H1 (cell line): ENCODE measurements around the gene ADGRL3. TPM values are rescaled to one million over a fixed set of nuclear protein-coding genes. Genes with fewer than 3 reads are reported as not detected.

Experiments
- CTCF ChIA-PET: fragments of 300-600 bp; sonication (Branson Sonifier 250); formaldehyde crosslinking; loops from one replicate; lab custom pipeline; 2021; ENCODE audit not compliant: partially characterized antibody; lab: Charles Lee
- POLR2A ChIA-PET: fragments of 300-600 bp; sonication (Branson Sonifier 250); formaldehyde crosslinking; loops from one replicate; lab custom pipeline; 2021; ENCODE audit warnings: inconsistent platforms; ENCODE audit not compliant: partially characterized antibody; lab: Charles Lee
- DNase-seq, 2 experiments: peaks; one replicate each; pipeline versions ENCODE4 v3.0.0 to v3.0.0-alpha.2; 2010 to 2022; ENCODE audit warnings: low spot score in 2 of 2, low read depth in 1 of 2, mixed read lengths in 1 of 2
- FAIRE-seq: peaks from 2 replicates; lab custom pipeline; 2011; peaks lifted over from hg19 to GRCh38; lab: Jason Lieb, UNC
- H2AFZ ChIP-seq: 2 replicates; pipeline ENCODE4 v1.8.1; 2012; ENCODE audit warnings: low read length, inconsistent platforms
- H2AK5ac ChIP-seq: 2 replicates; pipeline ENCODE4 v1.6.1; 2013; ENCODE audit warnings: low read depth, low read length
- H2BK120ac ChIP-seq: replicated peaks from 2 replicates; pipeline ENCODE3; 2013; ENCODE audit warnings: low read depth, low read length, inconsistent platforms
- H2BK12ac ChIP-seq: 2 replicates; pipeline ENCODE4 v1.6.1; 2013; ENCODE audit warnings: low read depth, low read length
- H2BK15ac ChIP-seq: 2 replicates; pipeline ENCODE4 v1.6.1; 2013; ENCODE audit warnings: low read length
- H2BK20ac ChIP-seq: 2 replicates; pipeline ENCODE4 v1.6.1; 2013; ENCODE audit warnings: low read length
- H2BK5ac ChIP-seq: 2 replicates; pipeline ENCODE4 v1.6.1; 2013; ENCODE audit warnings: low read depth, low read length
- H3K14ac ChIP-seq: 2 replicates; pipeline ENCODE4 v1.6.1; 2013; ENCODE audit warnings: inconsistent platforms; ENCODE audit not compliant: insufficient read length
- H3K18ac ChIP-seq: 2 replicates; pipeline ENCODE4 v1.6.1; 2013; ENCODE audit warnings: low read length; ENCODE audit errors: extremely low read depth
- H3K23ac ChIP-seq: 2 replicates; pipeline ENCODE4 v1.6.1; 2013; ENCODE audit warnings: inconsistent platforms; ENCODE audit not compliant: insufficient read length
- H3K23me2 ChIP-seq: 2 replicates; pipeline ENCODE4 v1.6.1; 2013; ENCODE audit warnings: low read depth, low read length
- H3K27ac ChIP-seq: 2 replicates; pipeline ENCODE4 v1.6.1; 2011; ENCODE audit warnings: low read depth, low read length, inconsistent platforms
- H3K27me3 ChIP-seq, 4 experiments: replicated peaks in 1 of 4; 1 replicate in 1 of 4; 2 replicates in 3 of 4; pipeline versions ENCODE4 v1.6.1 to v1.8.1; 2011 to 2013; ENCODE audit warnings: low read length in 3 of 4, mild to moderate bottlenecking in 3 of 4, inconsistent platforms in 2 of 4, mixed read lengths in 2 of 4, moderate library complexity in 1 of 4; ENCODE audit not compliant: control insufficient read depth in 3 of 4, insufficient read depth in 3 of 4; ENCODE audit errors: extremely low read depth in 1 of 4
- H3K36me3 ChIP-seq, 4 experiments: 2 replicates each; pipeline versions ENCODE4 v1.6.1 to v1.8.1; 2011 to 2013; ENCODE audit warnings: mild to moderate bottlenecking in 4 of 4, low read length in 3 of 4, moderate library complexity in 2 of 4, control low read depth in 1 of 4, inconsistent platforms in 1 of 4; ENCODE audit not compliant: insufficient read depth in 4 of 4, control insufficient read depth in 2 of 4
- H3K4ac ChIP-seq: replicated peaks from 2 replicates; pipeline ENCODE3; 2013; ENCODE audit warnings: low read length, low read depth, mixed read lengths, inconsistent platforms; ENCODE audit not compliant: insufficient read length
- H3K4me1 ChIP-seq, 4 experiments: replicated peaks in 1 of 4; 1 replicate in 1 of 4; 2 replicates in 3 of 4; pipeline versions ENCODE4 v1.6.1 to v1.8.1; 2011 to 2013; ENCODE audit warnings: low read length in 3 of 4, inconsistent platforms in 2 of 4, mixed read lengths in 1 of 4; ENCODE audit not compliant: insufficient read depth in 4 of 4, control insufficient read depth in 3 of 4
- H3K4me2 ChIP-seq, 2 experiments: 2 replicates each; pipeline versions ENCODE4 v1.6.1 to v1.8.1; 2011 to 2013; ENCODE audit warnings: low read depth in 2 of 2, low read length in 2 of 2, control low read depth in 1 of 2, inconsistent platforms in 1 of 2, mild to moderate bottlenecking in 1 of 2; ENCODE audit not compliant: insufficient read depth in 1 of 2
- H3K4me3 ChIP-seq, 4 experiments: fragments of 200-600, 300-600 bp in 1 of 4; sonication (generic), shearing (Covaris generic), sonication (Bioruptor Twin) in 1 of 4; 2 replicates each; pipeline versions ENCODE4 v1.5.1 to v1.8.1; 2011 to 2016; ENCODE audit warnings: low read length in 4 of 4, low read depth in 3 of 4, control low read depth in 2 of 4, inconsistent platforms in 2 of 4, mild to moderate bottlenecking in 2 of 4, mixed read lengths in 1 of 4, moderate library complexity in 1 of 4; ENCODE audit not compliant: insufficient read depth in 2 of 4; ENCODE audit errors: extremely low read depth in 1 of 4
- H3K56ac ChIP-seq: replicated peaks from 2 replicates; pipeline ENCODE3; 2013; ENCODE audit warnings: low read depth, mild to moderate bottlenecking, mixed read lengths, low read length, inconsistent platforms; ENCODE audit not compliant: insufficient read length
- H3K79me1 ChIP-seq: 2 replicates; pipeline ENCODE4 v1.6.1; 2013; ENCODE audit warnings: low read depth, low read length, control low read depth
- H3K79me2 ChIP-seq, 2 experiments: 2 replicates each; pipeline versions ENCODE4 v1.6.1 to v1.8.1; 2012 to 2013; ENCODE audit warnings: low read length in 2 of 2, mild to moderate bottlenecking in 2 of 2, inconsistent platforms in 1 of 2; ENCODE audit not compliant: insufficient read depth in 2 of 2, control insufficient read depth in 1 of 2
- H3K9ac ChIP-seq, 4 experiments: replicated peaks in 1 of 4; 1 replicate in 1 of 4; 2 replicates in 3 of 4; pipeline versions ENCODE4 v1.6.1 to v1.8.1; 2011 to 2013; ENCODE audit warnings: low read depth in 3 of 4, low read length in 3 of 4, control low read depth in 2 of 4, mild to moderate bottlenecking in 2 of 4, moderate library complexity in 2 of 4, inconsistent platforms in 1 of 4; ENCODE audit errors: extremely low read depth in 1 of 4
- H3K9me3 ChIP-seq, 2 experiments: 2 replicates each; pipeline versions ENCODE4 v1.6.1 to v1.8.1; 2012 to 2013; ENCODE audit warnings: mild to moderate bottlenecking in 2 of 2, moderate library complexity in 2 of 2, control low read depth in 1 of 2, inconsistent platforms in 1 of 2, low read depth in 1 of 2, low read length in 1 of 2, mixed read lengths in 1 of 2; ENCODE audit not compliant: insufficient read depth in 2 of 2
- H4K20me1 ChIP-seq, 2 experiments: replicated peaks in 1 of 2; 2 replicates each; pipeline versions ENCODE3 to v1.8.1; 2011 to 2013; ENCODE audit warnings: inconsistent platforms in 2 of 2, low read length in 2 of 2, mild to moderate bottlenecking in 1 of 2; ENCODE audit not compliant: insufficient read depth in 2 of 2, control insufficient read depth in 1 of 2
- H4K5ac ChIP-seq: 2 replicates; pipeline ENCODE4 v1.6.1; 2013; ENCODE audit warnings: low read length, low read depth, mixed read lengths, inconsistent platforms; ENCODE audit not compliant: insufficient read length
- H4K8ac ChIP-seq: 2 replicates; pipeline ENCODE4 v1.8.0; 2013; ENCODE audit warnings: mild to moderate bottlenecking, moderate library complexity, low read length, inconsistent platforms; ENCODE audit not compliant: insufficient read depth; ENCODE audit errors: extremely low read depth
- H4K91ac ChIP-seq: replicated peaks from 2 replicates; pipeline ENCODE3; 2013; ENCODE audit warnings: low read length, mixed read lengths, inconsistent platforms; ENCODE audit not compliant: insufficient read length
- CREB1 ChIP-seq: IDR thresholded peaks from 2 replicates; pipeline ENCODE4 v1.6.1; 2012; ENCODE audit warnings: inconsistent platforms
- MAFK ChIP-seq: IDR thresholded peaks from 2 replicates; pipeline ENCODE4 v1.6.1; 2012; ENCODE audit warnings: low read depth, mild to moderate bottlenecking, improper control_type of control experiment, low read length
- WGBS, 2 experiments: shearing (Covaris generic) in 1 of 2; methylation state at CpG; one replicate each; pipeline versions ENCODE4 v1.1.6 to v1.1.7; 2013 to 2015; ENCODE audit warnings: low lambda C conversion rate in 2 of 2, mixed read lengths in 2 of 2, inconsistent platforms in 1 of 2, low coverage in 1 of 2, missing lambda C conversion rate in 1 of 2; ENCODE audit not compliant: insufficient replicate concordance in 2 of 2, insufficient coverage in 1 of 2, insufficient read length in 1 of 2; ENCODE audit errors: extremely low coverage in 1 of 2, missing lambda C conversion rate in 1 of 2; 5-methylcytosine and 5-hydroxymethylcytosine counted together
- polyA plus RNA-seq, 7 experiments: library from polyadenylated mRNA; depleted of rRNA in 3 of 7; stranded (reverse) in 5 of 7; unstranded in 2 of 7; fragments of >200 nt in 5 of 7; fragments of 200-250 nt in 2 of 7; gene quantifications; 1 replicate in 5 of 7; 2 replicates in 1 of 7; 4 replicates in 1 of 7; pipeline versions ENCODE4 v1.2.1 to v1.2.3, GENCODE V29; 2011 to 2013; ENCODE audit warnings: missing spikeins in 2 of 7, mixed read lengths in 2 of 7
- total RNA-seq: library from RNA; stranded (reverse); fragmentation: NEBNext Ultra II Directional; extraction: Animal tissue kit (Norgen Biotek cat#: 25700); gene quantifications from 2 replicates; pipeline ENCODE4 v1.2.1, GENCODE V29; 2021

Gene ADGRL3
- total and polyA plus RNA-seq, 2 of the 8 experiments (the other 6 are each of a cell fraction or from before 2014, with no cell fraction given): 6.6 to 13.0 TPM

DNA sequence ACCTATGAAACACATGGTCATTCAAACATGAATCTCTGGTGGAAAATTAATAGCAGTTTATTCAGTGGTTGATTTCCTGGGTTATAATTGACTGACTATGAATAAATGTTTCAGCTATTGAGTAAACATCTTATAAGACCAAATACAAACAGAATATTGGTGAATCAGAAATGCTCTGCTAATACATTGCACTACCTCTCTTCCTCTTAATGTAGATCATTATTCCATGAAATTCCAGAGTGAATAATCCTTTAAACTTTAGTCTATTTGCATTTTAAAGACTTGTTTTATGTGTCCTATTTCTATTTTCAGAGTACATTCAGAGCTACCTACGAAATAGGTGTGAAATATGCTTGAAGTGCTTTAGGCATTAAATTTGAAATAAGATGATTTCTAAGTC lies 715.4 kb downstream of the ADGRL3 start:
- no peak overlapping the region for H4K8ac ChIP-seq
- no peak overlapping the region for H2AFZ ChIP-seq
- H2BK15ac ChIP-seq: no peak overlapping the region
- H2BK120ac ChIP-seq: no peak overlapping the region
- CTCF ChIA-PET: interaction anchor here (1.2 kb wide), 1 partner anchor 8 kb away, joined by 5 read pairs; no protein-coding TSS in a partner anchor
- no peak overlapping the region for H3K4me3 ChIP-seq
- no peaks in the 10 kb centered on the region for H3K27me3 ChIP-seq
- no peak overlapping the region for H2BK5ac ChIP-seq
- WGBS, 2 experiments: 84% methylated on average over 1 of the region's 1 CpG; no CpG with 5 or more reads in 1 of the 2 experiments
- POLR2A ChIA-PET: no interaction called here
- H3K4ac ChIP-seq: no peak overlapping the region
- H3K79me2 ChIP-seq: no peaks in the 10 kb centered on the region
- no peak overlapping the region for H2BK12ac ChIP-seq
- no peak overlapping the region for H3K14ac ChIP-seq
- H3K23me2 ChIP-seq: no peaks in the 10 kb centered on the region
- no peak overlapping the region for H3K56ac ChIP-seq
- H4K5ac ChIP-seq: no peak overlapping the region
- DNase-seq (no peak), FAIRE-seq (no peak)
- H2AK5ac ChIP-seq: no peak overlapping the region
- no peak overlapping the region for H3K23ac ChIP-seq
- no peak overlapping the region for H3K27ac ChIP-seq
- H3K9ac ChIP-seq: no peak overlapping the region
- no peak overlapping the region for H3K4me2 ChIP-seq
- H3K4me1 ChIP-seq: peaks cover 0 to 35% (median 9%) of the 10 kb centered on the region in 4 experiments; a peak in 3 of 7 replicates
- no peaks in the 10 kb centered on the region; a peak in 1 of 4 replicates for H3K9me3 ChIP-seq
- H3K79me1 ChIP-seq: no peaks in the 10 kb centered on the region
- no peaks in the 10 kb centered on the region; a peak in 2 of 8 replicates for H3K36me3 ChIP-seq
- no peaks in the 10 kb centered on the region for H4K20me1 ChIP-seq
- no peak overlapping the region for H3K18ac ChIP-seq
- H2BK20ac ChIP-seq: no peak overlapping the region
- no peak overlapping the region for H4K91ac ChIP-seq
- TF ChIP-seq MAFK (no peak), CREB1 (no peak)
